Measurements from ENCODE around the gene MAP4K5. TPM values are rescaled to one million over a fixed set of nuclear protein-coding genes. Genes with fewer than 3 reads are reported as not detected.

The MAP4K5 gene
- total RNA-seq, 4 donors from 2014 or later: 40.8 to 173 (median 105) TPM

- TF ChIP-seq POLR2A (IDR thresholded peaks at IDR 0.05): no peak
- TF ChIP-seq CTCF (IDR thresholded peaks at IDR 0.05): no peak
- TF ChIP-seq POLR2AphosphoS5 (IDR thresholded peaks at IDR 0.05): no peak
- TF ChIP-seq EP300 (IDR thresholded peaks at IDR 0.05; ENCODE audit: low read depth): no peak
- in situ Hi-C loops (cut with MboI; ENCODE audit: low pct_ligation_motif_present in 1 of 4, low pct_unique_long_range_greater_than_20kb in 1 of 4, low sequenced_read_pairs in 3 of 4) (no loop called here), intact Hi-C loops (cut with DNase I; ENCODE audit: low total_unique reads) (loop anchor here (10.0 kb wide), 1 partner anchor 75 kb away; the partner anchor contains the start of genes DMAC2L and L2HGDH)
- 77 to 80% methylated on average over 5 to 9 of the region's 9 CpGs for WGBS, 2 donors (ENCODE audit: low coverage in 1 of 2)
- no peaks in the 10 kb centered on the region for H3K27me3 ChIP-seq
- H3K9me3 ChIP-seq: no peaks in the 10 kb centered on the region
- no peaks in the 10 kb centered on the region for H3K36me3 ChIP-seq
- peak overlapping the region in 3 of 4 donors; percentile 0 to 62 (median 52) for H3K27ac ChIP-seq
- no peak overlapping the region for H3K4me3 ChIP-seq
- H3K4me1 ChIP-seq: peaks cover 4 to 31% (median 15%) of the 10 kb centered on the region in 4 donors
- no peak for DNase-seq
These were observed 142.5 kb downstream of the MAP4K5 start for GRCh38 chr14:50389668-50390441.

GRCh38 chr14:50388256-50388931 lies 144.0 kb downstream of the MAP4K5 start:
- DNase-seq: peak; percentile 76
- intact Hi-C loops (cut with DNase I; ENCODE audit: low total_unique reads): no loop called here
- WGBS, 2 donors (ENCODE audit: low coverage in 1 of 2): 34 to 62% methylated on average over 2 to 9 of the region's 9 CpGs
- peak overlapping the region; percentile 32 to 62 (median 55) for H3K27ac ChIP-seq
- no peaks in the 10 kb centered on the region for H3K27me3 ChIP-seq
- TF ChIP-seq EP300 (IDR thresholded peaks at IDR 0.05; ENCODE audit: low read depth): no peak
- TF ChIP-seq CTCF (IDR thresholded peaks at IDR 0.05): no peak
- peak in 1 of 3 donors; percentile 31 for TF ChIP-seq POLR2AphosphoS5 (IDR thresholded peaks at IDR 0.05)
- no peak for TF ChIP-seq POLR2A (IDR thresholded peaks at IDR 0.05)
- no peaks in the 10 kb centered on the region for H3K9me3 ChIP-seq
- H3K36me3 ChIP-seq: no peaks in the 10 kb centered on the region
- in situ Hi-C loops (cut with MboI; ENCODE audit: low pct_ligation_motif_present in 1 of 4, low pct_unique_long_range_greater_than_20kb in 1 of 4, low sequenced_read_pairs in 3 of 4): no loop called here
- H3K4me1 ChIP-seq: peaks cover 4 to 26% (median 12%) of the 10 kb centered on the region in 4 donors
- no peak overlapping the region for H3K4me3 ChIP-seq

GRCh38 chr14:50387548-50387947 lies 144.8 kb downstream of the MAP4K5 start:
- H3K9me3 ChIP-seq: no peaks in the 10 kb centered on the region
- in situ Hi-C loops (cut with MboI; ENCODE audit: low pct_ligation_motif_present in 1 of 4, low pct_unique_long_range_greater_than_20kb in 1 of 4, low sequenced_read_pairs in 3 of 4) (no loop called here), intact Hi-C loops (cut with DNase I; ENCODE audit: low total_unique reads) (no loop called here)
- no peak overlapping the region for H3K27ac ChIP-seq
- H3K36me3 ChIP-seq: no peaks in the 10 kb centered on the region
- no peak for DNase-seq
- no peaks in the 10 kb centered on the region for H3K27me3 ChIP-seq
- TF ChIP-seq POLR2A (IDR thresholded peaks at IDR 0.05): no peak
- TF ChIP-seq CTCF (IDR thresholded peaks at IDR 0.05): no peak
- TF ChIP-seq POLR2AphosphoS5 (IDR thresholded peaks at IDR 0.05): no peak
- TF ChIP-seq EP300 (IDR thresholded peaks at IDR 0.05; ENCODE audit: low read depth): no peak
- 95 to 100% methylated on average over 1 of the region's 1 CpG for WGBS, 2 donors (ENCODE audit: low coverage in 1 of 2)
- no peak overlapping the region for H3K4me3 ChIP-seq
- H3K4me1 ChIP-seq: peaks cover 4 to 26% (median 9%) of the 10 kb centered on the region in 4 donors

GRCh38 chr14:50383618-50384225 lies 148.6 kb downstream of the MAP4K5 start:
- no peak overlapping the region for H3K4me3 ChIP-seq
- H3K27me3 ChIP-seq: no peaks in the 10 kb centered on the region
- no peaks in the 10 kb centered on the region for H3K36me3 ChIP-seq
- no peak overlapping the region for H3K27ac ChIP-seq
- peaks cover 0 to 20% (median 8%) of the 10 kb centered on the region in 4 donors for H3K4me1 ChIP-seq
- TF ChIP-seq POLR2A (IDR thresholded peaks at IDR 0.05) (no peak), EP300 (IDR thresholded peaks at IDR 0.05; ENCODE audit: low read depth) (no peak)
- in situ Hi-C loops (cut with MboI; ENCODE audit: low pct_ligation_motif_present in 1 of 4, low pct_unique_long_range_greater_than_20kb in 1 of 4, low sequenced_read_pairs in 3 of 4) (no loop called here), intact Hi-C loops (cut with DNase I; ENCODE audit: low total_unique reads) (no loop called here)
- no peak for DNase-seq
- H3K9me3 ChIP-seq: no peaks in the 10 kb centered on the region
- 52 to 60% methylated on average over 3 of the region's 3 CpGs for WGBS, 2 donors (ENCODE audit: low coverage in 1 of 2)

Data from transverse colon (tissue), 4 donors.